Skin epidermis (tissue), 12 donors: Measurements from ENCODE around the gene ADGRG1.
A peak's percentile ranks its signal among the peaks of the same experiment; 100 is the strongest.

ENCODE experiments used
- H3K27ac ChIP-seq, 21 experiments: fragments of 200-600 bp; sonication (generic) in 11 of 21; one replicate each; pipeline ENCODE4 v1.5.0; 2020; ENCODE audit warnings: mild to moderate bottlenecking in 3 of 21, inconsistent platforms in 2 of 21, moderate library complexity in 2 of 21
- H3K4me3 ChIP-seq, 7 experiments: fragments of 200-600 bp; sonication (generic) in 2 of 7; one replicate each; pipeline ENCODE4 v1.5.0; 2020; ENCODE audit warnings: inconsistent platforms in 2 of 7, mild to moderate bottlenecking in 2 of 7, moderate library complexity in 1 of 7

Gene ADGRG1

DNA sequence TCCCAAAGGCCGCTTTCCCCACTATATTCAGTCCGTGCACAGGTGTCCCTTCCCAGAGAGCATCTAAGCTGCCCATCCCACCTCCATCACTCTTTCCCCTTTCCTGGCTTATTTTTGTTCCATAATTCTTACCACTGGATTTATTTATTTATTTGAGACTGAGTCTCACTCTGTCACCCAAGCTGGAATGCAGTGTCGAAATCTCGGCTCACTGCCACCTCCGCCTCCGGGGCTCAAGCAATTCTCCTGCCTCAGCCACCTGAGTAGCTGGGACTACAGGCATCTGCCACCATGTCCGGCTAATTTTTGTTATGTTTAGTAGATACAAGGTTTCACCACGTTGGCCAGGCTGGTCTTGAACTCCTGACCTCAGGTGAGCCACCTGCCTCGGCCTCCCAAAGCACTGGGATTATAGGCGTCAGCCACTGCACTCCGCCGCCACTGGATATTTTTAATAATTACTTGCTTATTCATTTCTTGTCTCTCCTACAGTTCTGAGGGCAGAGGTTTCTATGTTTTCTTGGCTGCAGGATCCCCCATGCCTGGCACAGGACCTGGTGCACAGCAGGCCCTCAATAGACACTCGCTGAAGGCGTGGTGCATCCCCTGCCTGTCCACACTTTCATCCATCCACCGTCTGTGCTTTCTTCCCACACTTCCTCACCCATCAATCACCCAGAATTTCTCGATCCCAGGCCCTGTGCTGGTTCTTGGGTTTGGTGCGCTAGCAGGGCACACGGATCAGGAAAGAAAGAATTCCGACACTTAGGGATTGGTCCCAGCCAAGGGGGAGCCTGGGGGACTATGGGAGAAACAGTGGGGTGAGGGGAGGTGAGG lies 9.9 kb upstream of the ADGRG1 start:
- Histone ChIP-seq H3K27ac (peak overlapping the region in 20 of 21 experiments; percentile 52 to 96 (median 88)), H3K4me3 (peak overlapping the region in 1 of 7 experiments; percentile 46)

DNA sequence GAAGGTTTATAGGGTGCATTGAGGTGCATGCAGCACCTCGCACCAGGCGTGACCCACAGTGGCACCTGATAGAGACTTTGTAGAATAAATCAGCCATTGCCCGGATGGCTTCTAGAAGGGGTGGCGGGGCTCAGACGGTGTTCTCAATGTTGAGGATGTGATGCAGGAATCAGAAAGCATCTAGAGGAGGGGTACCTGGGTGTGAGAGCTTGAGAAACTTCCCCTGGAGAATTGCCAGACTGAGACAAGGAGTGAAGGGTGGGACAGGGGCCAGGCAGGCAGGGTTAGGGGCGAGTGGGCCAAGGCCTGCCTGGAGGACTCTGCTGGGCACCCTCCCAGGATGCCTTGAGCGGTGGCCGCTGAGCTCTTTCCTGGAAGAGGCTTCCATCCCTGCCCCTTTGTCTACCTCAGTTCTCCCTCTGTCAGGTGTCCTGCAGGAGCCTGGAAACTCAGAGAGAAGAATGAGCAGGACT lies 9.3 kb upstream of the ADGRG1 start:
- peak overlapping the region in 20 of 21 experiments; percentile 52 to 96 (median 88) for H3K27ac ChIP-seq
- peak overlapping the region in 4 of 7 experiments; percentile 5 to 46 (median 38) for H3K4me3 ChIP-seq

DNA sequence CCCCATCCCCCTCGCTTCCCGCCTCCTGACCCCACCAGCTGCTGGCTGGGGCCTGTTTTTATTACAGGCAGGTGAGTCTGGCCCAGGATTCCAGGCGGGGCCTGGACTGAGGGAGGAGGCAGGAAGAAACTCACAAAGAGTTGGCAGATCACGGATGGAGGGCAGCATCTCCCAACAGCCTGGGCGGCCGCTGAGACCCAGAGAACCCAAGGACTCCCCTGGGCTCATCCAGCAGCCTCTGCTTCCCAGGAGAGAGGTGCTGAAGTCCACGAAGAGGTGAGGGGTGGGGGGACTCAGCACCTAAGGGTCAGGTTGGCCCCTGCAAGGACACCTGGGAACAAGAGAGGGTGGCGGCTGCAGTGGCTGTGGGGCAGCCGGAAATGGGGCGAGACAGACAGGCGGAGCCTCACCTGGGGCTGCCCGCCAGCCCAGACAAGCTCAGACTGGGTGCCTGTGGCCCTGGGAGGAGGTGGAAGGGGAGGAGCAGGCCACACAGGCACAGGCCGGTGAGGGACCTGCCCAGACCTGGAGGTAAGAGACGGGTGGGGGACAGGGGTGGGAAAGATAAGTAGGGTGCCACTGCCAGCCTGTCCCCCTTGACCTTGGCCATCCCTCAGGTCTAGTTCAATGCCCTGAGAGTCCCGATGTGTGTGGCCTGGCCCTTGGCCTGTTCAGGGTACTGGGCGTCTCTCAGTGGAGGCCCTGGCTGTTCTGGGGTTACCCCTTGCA lies 8.7 kb upstream of the ADGRG1 start:
- Histone ChIP-seq H3K4me3 (peak overlapping the region; percentile 5 to 46 (median 30)), H3K27ac (peak overlapping the region in 20 of 21 experiments; percentile 58 to 96 (median 88))

DNA sequence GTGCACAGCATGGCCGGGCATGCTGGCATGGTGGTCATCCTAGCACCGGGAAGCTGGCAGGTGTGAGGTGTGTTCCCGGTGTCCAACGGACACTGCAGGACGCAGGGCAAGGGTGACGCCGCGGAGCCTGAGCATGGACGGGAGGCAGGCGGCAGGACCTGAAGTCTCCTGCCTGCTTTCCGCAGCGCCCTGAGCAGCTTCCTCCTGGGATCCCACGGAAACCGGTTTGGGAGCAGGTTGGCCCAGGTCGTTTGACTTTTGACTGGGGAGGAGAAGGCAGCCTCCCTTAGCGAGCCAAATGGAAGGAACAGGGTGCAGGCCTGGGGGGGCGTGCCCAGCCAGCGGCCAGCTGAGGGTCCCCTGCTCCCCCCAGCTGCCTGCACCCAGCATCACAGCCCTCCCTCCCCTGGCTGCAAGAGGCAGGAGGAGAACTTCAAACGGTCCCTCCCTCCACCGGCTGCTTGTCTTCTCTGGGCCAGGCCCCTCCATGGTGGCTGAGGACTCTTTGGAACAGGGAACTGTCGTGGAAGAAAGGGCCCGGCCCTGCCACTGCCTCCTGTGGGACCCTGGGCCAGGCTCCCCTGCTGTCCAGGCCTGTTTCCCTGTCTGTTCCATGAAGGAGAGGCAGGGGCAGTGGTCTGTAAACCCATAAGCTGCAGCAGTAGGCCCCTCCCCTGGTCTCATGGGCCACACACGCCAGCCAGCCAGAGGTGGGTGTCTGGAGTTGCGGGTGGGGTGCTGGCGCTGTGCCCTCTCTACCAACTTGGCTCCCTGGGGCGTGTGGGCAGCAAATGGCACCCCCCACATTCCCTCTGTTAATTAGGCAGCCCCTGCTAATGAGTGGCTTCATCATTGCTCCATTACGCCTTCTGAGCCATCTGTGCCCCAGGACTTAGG lies 7.8 kb upstream of the ADGRG1 start:
- Histone ChIP-seq H3K4me3 (peak overlapping the region; percentile 5 to 46 (median 30)), H3K27ac (peak overlapping the region in 20 of 21 experiments; percentile 58 to 96 (median 88))

DNA sequence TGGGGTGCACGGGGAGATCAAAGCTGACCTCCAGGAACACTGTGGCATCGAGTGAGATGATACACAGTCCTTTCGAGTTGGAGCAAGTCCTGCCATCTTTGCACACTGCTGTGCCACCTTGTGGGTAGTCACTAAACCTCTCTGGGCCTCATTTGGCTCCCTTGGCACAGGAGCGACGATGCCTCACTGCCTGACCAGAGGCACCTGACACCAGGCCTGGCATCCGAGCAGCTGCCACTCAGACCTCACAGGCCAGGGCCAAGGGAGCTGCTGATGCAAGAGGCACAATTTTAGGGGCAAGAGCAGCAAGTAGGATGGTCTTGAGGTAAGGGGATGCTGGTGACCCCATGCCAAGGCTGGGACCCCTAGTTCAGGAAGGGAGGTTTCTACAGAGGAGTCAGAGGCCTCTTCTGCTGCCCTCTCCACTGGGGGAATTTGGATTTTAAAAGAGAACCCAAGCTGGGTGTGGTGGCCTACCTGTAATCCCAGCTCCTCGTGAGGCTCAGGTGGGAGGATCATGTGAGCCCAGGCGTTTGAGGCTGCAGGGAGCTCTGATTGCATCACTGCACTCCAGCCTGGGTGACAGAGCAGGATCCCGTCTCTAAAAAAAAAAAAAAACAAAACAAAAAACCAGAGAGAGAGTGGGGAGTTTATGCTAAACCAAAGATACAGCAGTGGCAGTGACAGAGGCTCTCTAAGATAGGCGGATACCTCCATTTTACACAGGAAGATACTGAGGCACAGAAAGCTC lies 6.7 kb upstream of the ADGRG1 start:
- peak overlapping the region in 20 of 21 experiments; percentile 58 to 96 (median 88) for H3K27ac ChIP-seq
- peak overlapping the region in 4 of 7 experiments; percentile 24 to 46 (median 32) for H3K4me3 ChIP-seq

DNA sequence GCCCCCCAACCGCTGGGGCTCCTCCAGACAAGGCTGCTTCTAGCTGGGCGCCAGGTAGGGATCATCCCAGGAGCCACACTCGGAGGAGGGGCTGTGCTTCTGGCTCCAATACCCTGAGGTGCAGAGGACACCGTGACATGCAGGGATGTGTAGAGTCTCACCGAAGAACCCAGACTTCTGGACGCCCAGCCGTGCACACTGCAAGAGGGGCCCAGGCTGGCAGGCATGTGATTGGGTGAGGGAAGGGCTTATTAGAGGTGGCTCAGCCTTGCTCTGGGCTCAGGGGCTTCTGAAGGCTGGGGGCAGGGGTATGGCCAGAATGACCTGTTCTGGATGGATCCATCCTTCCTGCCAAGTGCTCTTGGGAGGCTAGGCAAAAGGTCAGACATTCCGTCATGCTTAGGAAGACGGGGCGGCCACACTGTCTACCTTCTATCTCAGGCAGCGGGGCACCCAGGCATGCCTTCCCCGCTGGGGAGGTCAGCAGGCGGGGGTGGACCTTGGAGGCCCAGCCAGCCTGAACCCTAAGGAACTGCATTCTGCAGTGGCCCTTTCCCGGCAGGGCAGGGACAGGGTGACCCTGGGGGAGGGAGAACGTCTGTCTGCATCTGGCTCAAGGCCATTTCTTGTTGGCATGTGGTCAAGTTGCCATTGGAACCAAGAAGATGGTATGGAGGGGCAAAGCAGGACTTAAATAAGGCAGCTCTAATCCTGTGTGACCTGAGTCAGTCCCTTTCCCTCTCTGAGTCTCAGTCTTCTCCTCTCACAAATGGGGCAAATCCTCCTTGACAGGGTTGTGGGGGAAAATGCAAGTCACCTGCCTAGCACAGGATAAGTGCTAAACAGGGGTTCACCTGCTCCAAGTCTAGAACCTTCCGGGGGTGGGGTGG lies 5.8 kb upstream of the ADGRG1 start:
- peak overlapping the region in 20 of 21 experiments; percentile 37 to 96 (median 82) for H3K27ac ChIP-seq
- peak overlapping the region in 1 of 7 experiments; percentile 13 for H3K4me3 ChIP-seq

DNA sequence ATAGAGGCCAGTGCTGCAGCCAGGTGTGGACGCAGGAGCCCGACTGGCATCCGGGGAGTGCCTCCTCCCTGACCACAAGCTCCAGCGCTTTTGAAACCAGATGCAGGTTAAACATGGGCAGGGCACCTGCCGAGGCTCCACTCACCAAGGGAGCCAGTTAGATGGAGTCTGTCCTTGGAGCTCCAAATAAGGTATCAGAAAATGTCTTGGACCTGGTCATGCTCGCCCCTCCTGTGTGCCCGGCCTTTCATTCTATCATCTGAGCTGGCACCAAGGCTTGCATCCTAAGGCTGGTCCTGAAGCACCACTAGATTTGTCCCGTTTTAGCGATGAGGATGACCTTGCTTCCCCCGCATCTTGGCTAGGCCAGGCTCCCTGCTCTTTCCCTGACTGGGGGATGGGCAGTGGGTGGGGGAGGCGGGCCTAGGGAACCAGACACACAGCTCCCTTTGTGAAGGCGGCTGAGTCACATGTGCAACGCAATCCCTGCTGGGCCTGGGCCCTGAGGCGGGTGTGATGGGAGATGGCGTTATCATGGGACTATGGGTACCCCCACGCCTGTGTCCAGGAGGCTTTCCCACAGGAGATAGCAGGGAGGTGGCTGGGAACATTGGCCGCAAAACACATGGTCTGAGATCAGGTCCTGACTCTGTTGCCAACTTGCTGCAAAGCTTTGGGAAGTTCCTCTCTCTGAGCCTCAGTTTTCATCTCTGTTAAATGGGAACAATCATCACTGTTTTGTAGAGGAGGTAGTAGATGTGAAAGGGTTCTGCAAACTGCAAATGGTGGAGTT lies 5.0 kb upstream of the ADGRG1 start:
- Histone ChIP-seq H3K4me3 (no peak overlapping the region), H3K27ac (peak overlapping the region in 18 of 21 experiments; percentile 48 to 96 (median 86))

DNA sequence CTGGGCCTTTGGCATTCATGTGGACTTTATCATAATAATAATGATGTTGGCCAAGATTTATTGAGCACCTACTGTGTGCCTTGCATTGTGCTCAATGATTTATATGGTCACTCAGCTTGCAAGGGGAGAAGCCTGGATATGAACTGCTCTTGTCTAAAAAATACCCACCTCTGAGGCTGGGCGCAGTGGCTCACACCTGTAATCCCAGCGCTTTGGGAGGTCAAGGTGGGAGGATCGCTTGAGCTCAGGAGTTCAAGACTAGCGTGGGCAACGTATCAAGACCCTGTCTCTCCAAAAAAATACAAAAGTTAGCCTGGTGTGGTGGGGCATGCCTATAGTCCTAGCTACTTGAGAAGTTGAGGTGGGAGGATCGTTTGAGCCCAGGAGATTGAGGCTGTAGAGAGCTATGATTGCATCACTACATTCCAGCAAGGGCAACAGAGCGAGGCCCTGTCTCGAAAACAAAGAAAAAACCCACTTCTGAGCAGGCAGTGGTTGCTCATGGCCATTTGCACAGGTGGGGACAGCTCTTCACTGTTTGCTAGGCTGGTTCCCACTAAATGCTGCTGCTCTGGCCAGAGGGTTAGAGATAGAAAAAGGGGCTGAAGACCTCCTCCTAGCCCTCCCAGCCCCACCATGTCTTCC lies 4.3 kb upstream of the ADGRG1 start:
- Histone ChIP-seq H3K27ac (peak overlapping the region in 11 of 21 experiments; percentile 40 to 96 (median 65)), H3K4me3 (no peak overlapping the region)

DNA sequence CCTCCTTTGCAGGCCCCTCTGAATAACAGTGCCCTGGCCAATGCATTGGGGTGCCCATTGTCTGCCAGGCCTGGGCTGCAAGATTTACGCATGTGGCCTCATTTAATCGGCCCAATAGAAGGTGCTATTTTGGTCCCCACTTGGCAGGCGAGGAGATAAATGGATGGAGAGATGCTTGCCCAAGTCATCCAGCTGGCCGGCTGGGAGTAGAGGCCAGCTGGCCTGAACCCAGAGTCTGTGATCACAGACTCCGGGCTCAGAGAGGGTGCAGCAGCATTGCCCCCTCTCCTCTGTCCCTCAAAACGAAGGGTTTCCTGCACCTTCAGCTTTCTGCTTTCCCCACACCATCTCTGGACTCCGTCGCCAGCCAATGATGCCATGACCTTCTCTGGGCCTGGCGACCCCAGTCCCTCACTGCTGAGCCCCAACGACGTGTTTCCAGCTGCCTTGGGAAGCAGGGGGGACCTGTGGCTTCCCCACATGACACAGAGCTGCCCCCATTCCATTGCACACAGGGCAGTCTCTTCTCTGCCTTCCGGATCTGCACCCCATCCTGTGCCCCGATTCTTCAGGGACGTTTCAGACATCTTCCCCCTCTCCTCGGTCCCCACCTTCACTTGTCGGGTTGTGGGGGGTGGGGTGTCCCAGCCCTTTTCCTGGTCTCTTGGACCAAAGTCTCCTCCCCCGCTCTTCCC lies 3.5 kb upstream of the ADGRG1 start:
- no peak overlapping the region for H3K4me3 ChIP-seq
- H3K27ac ChIP-seq = peak overlapping the region in 9 of 21 experiments; percentile 32 to 96 (median 65)

DNA sequence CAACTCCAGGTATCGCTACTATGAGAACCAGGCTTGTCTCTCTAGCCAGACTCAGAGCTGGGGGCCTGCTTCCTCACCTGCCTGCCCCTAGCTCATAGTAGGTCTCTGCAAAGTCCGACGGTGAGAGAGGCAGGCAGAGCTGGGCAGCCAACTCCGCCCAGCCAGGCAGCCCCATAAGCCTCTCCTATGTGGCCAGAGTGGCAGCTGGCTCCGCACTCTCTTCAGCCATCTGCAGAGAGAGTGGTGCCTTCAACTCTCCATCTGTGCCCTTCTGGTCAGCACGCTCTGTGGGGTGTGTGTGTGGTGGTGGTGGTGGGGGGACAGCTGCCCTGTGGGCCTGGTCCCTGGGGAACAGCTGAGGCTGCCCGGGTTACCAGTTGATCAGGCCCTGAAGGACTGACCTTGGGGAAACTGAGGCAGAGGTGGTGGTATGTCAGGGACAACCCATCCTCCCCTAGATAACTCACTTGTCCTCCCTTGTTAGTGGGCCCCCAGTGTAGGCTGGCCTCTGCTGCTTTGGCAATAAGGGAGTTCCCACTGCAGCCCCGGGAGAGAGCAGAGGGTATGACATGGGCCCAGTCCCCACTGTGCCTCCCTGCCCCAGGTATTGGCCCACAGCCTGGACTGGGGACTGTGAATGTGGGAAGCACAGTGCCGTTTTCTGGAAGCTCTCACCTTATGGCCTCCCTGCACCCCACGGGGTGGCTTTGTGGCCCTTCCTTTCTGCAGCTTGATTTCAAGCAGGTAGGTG lies 1.8 kb upstream of the ADGRG1 start:
- peak overlapping the region in 9 of 21 experiments; percentile 8 to 96 (median 78) for H3K27ac ChIP-seq
- no peak overlapping the region for H3K4me3 ChIP-seq

DNA sequence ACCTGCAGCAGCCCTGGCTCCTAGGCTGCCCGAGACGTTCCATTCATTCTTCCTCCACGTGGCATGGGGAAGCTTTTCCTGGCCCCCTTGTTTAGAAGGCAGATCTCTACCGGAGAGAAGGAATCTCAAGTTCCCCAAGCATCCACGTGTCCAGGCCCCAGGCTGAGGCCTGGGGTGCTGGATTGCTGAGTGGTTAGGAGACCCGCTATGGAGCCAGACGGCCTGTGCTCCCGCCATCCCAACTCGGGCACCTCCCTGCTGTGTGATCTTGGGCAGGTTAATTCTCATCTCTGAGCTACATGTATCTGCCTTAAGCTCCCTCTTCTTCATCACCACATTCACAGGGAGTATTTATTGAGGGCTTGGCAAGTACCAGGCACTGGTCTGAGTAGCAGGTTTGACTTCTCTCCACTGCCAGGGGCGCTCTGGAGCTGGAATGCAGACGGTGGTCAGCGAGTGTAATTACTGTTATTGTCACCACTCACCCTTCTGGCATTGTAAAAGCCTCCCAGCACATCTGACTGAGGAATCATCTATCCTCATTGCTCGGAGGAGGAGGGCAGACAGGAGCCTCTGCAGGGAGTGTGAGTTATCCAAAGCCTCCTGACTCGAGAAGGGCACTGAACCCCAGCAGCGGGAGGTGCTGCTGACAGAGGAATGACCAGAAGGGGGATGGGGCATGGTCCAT lies 1.1 kb upstream of the ADGRG1 start:
- H3K4me3 ChIP-seq = no peak overlapping the region

DNA sequence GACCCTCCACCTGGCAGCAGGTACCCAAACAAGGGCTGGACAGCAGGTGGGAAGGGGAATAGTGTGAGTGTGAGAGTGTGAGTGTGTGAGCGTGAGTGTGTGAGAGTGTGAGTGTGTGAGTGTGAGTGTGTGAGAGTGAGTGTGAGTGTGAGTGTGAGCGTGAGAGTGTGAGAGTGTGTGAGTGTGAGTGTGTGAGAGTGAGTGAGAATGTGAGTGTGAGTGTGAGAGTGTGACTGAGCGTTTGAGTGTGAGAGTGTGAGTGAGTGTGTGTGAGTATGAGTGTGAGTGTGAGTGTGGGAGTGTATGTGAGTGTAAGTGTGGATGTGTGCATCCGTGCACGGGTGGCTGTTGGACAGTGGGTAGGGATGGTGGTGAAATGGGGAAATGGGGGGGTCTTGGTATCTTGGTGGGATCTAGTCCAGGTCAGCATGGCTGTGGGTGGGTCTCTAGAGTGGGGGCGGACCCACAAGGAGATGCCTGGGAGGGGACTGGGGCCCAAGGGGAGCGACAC lies 408 bp downstream of the ADGRG1 start:
- Histone ChIP-seq H3K4me3 (peak overlapping the region; percentile 11 to 39 (median 32)), H3K27ac (peak overlapping the region in 20 of 21 experiments; percentile 28 to 96 (median 70))

More for the DNA sequence above, 1.1 kb upstream of the ADGRG1 start:
- peak overlapping the region in 20 of 21 experiments; percentile 25 to 96 (median 72) for H3K27ac ChIP-seq

DNA sequence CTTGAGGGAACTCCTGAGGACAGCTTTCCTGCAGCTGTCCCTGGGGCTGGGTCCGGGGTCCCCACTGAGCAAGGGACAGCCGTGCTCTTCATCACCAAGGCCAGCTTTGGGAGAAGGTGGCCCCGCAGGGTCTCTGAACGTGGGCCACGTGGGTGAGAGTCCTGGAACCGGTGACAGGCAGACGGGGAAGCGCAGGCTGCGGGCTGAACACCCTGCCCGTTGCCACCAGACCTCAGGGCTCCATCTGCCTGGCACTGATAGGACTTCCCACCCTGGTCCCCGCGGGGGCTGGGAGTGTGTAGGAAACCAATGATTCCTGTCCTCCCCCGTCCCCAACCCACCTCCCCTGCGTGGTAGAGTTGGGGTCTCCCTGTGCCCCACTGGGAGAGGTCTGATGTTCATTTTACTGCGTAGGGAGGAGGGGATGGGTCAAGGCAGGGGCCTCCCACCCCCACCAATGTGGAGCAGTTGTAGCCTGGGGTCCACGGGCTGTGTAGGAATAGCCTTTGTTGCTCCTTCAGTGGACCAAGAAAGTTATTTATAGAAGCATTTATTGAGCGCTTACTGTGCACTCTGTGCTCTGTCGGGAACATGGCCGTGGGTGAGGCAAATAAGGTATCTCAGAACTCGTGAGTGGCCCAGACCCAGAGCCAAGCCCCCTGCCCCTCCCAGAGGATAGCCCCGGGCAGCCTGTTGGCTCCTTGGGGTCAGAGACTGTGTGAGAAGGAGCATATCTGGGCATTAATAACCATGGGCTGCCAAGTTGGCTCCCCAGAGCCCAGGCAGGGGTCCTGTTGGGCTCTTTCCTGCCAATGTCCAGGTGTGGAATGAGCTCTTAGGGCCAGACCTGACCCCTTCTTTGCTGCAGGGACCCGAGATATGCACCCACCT lies 1.3 kb downstream of the ADGRG1 start:
- Histone ChIP-seq H3K27ac (peak overlapping the region in 18 of 21 experiments; percentile 17 to 96 (median 70)), H3K4me3 (peak overlapping the region; percentile 11 to 39 (median 32))
